Measurements from ENCODE around the gene ARSJ.

ARSJ gene

GRCh38 chr4:113987382-113987941 lies 8.0 kb upstream of the ARSJ start:
- no peak for DNase-seq (ENCODE audit: low spot score)

- no peak for DNase-seq (ENCODE audit: low spot score)
Measured at GRCh38 chr4:113982181-113982580, 2.7 kb upstream of the ARSJ start.

GRCh38 chr4:113981591-113981990 lies 2.1 kb upstream of the ARSJ start:
- no peak for DNase-seq (ENCODE audit: low spot score)

- DNase-seq (ENCODE audit: low spot score): no peak
Measured at GRCh38 chr4:113979905-113980615, 613 bp upstream of the ARSJ start.

- DNase-seq (ENCODE audit: low spot score): no peak
Measured at GRCh38 chr4:113978561-113979147, 793 bp downstream of the ARSJ start.

GRCh38 chr4:113978105-113978504 lies 1.3 kb downstream of the ARSJ start:
- DNase-seq (ENCODE audit: low spot score): no peak

GRCh38 chr4:113977526-113977855 lies 2.0 kb downstream of the ARSJ start:
- DNase-seq (ENCODE audit: low spot score): no peak

GRCh38 chr4:113976741-113977525 lies 2.5 kb downstream of the ARSJ start:
- no peak for DNase-seq (ENCODE audit: low spot score)

- no peak for DNase-seq (ENCODE audit: low spot score)
Measured at GRCh38 chr4:113975578-113975977, 3.9 kb downstream of the ARSJ start.

GRCh38 chr4:113974467-113974866 lies 5.0 kb downstream of the ARSJ start:
- no peak for DNase-seq (ENCODE audit: low spot score)

- DNase-seq (ENCODE audit: low spot score): no peak
Measured at GRCh38 chr4:113973345-113973744, 6.1 kb downstream of the ARSJ start.

- DNase-seq (ENCODE audit: low spot score): peak; percentile 64
Measured at GRCh38 chr4:113972781-113973180, 6.7 kb downstream of the ARSJ start.

- no peak for DNase-seq (ENCODE audit: low spot score)
Measured at GRCh38 chr4:113971706-113972360, 7.6 kb downstream of the ARSJ start.

GRCh38 chr4:113969709-113970334 lies 9.6 kb downstream of the ARSJ start:
- no peak for DNase-seq (ENCODE audit: low spot score)

- DNase-seq (ENCODE audit: low spot score): no peak
Measured at GRCh38 chr4:113968473-113968872, 11.0 kb downstream of the ARSJ start.

GRCh38 chr4:113967687-113968086 lies 11.8 kb downstream of the ARSJ start:
- DNase-seq (ENCODE audit: low spot score): no peak

GRCh38 chr4:113962719-113963265 lies 16.7 kb downstream of the ARSJ start:
- no peak for DNase-seq (ENCODE audit: low spot score)

- DNase-seq (ENCODE audit: low spot score): no peak
Measured at GRCh38 chr4:113962016-113962347, 17.5 kb downstream of the ARSJ start.

- no peak for DNase-seq (ENCODE audit: low spot score)
Measured at GRCh38 chr4:113960684-113961321, 18.6 kb downstream of the ARSJ start.

- DNase-seq (ENCODE audit: low spot score): no peak
Measured at GRCh38 chr4:113959539-113959937, 19.9 kb downstream of the ARSJ start.

All from COLO829 (cell line).